K562 (cell line): ENCODE results near the gene SCUBE1. TPM values are rescaled to one million over a fixed set of nuclear protein-coding genes. Genes with fewer than 3 reads are reported as not detected.

Experiments used
- ADNP ChIP-seq: fragments of 200-800 bp; sonication (Bioruptor generic); IDR thresholded peaks from 2 replicates; pipeline ENCODE4 v1.6.1; 2016; ENCODE audit warnings: missing genetic modification characterization, missing compliant biosample characterization
- ATF7 ChIP-seq: fragments of 450-650 bp; IDR thresholded peaks from 2 replicates; pipeline ENCODE4 v1.7.1; 2014; ENCODE audit warnings: mild to moderate bottlenecking, moderate library complexity
- CBX8 ChIP-seq: fragments of 200-600 bp; sonication (generic); IDR thresholded peaks from 2 replicates; pipeline ENCODE4 v1.6.1; 2012; ENCODE audit warnings: borderline replicate concordance, mixed run types, low read depth, mild to moderate bottlenecking, moderate library complexity, mixed read lengths, low read length, control low read depth, inconsistent platforms; ENCODE audit not compliant: poor library complexity, severe bottlenecking; ENCODE audit errors: extremely low read depth
- CLOCK ChIP-seq: fragments of 250-450 bp; sonication (Bioruptor Pico); IDR thresholded peaks from 2 replicates; pipeline ENCODE4 v1.4.0; 2020; ENCODE audit warnings: mild to moderate bottlenecking, moderate library complexity, borderline replicate concordance
- FOXA3 ChIP-seq, 2 experiments: fragments of 450-650 bp in 1 of 2; sonication (generic) in 1 of 2; formaldehyde crosslinking; IDR thresholded peaks in 1 of 2; conservative IDR thresholded peaks in 1 of 2; 2 replicates each; pipeline versions ENCODE4 v1.4.0 to v1.8.0; 2020 to 2022; ENCODE audit warnings: mild to moderate bottlenecking in 2 of 2, missing genetic modification reagents in 1 of 2
- FOXO4 ChIP-seq: fragments of 450-650 bp; formaldehyde crosslinking; IDR thresholded peaks from 2 replicates; pipeline ENCODE4 v1.4.0; 2020; ENCODE audit warnings: mild to moderate bottlenecking, moderate library complexity
- KDM1A ChIP-seq, 2 experiments: fragments of 450-650 bp; IDR thresholded peaks; 2 replicates each; pipeline ENCODE4 v1.6.1; 2016; ENCODE audit warnings: mild to moderate bottlenecking in 2 of 2
- NR3C1 ChIP-seq: sonication (generic); formaldehyde crosslinking; IDR thresholded peaks from 2 replicates; pipeline ENCODE4 v1.8.1; 2022; ENCODE audit warnings: missing genetic modification reagents
- POLR2G ChIP-seq: fragments of 200-400 bp; formaldehyde crosslinking; IDR thresholded peaks from 2 replicates; pipeline ENCODE4 v1.6.1; 2017; ENCODE audit warnings: low read depth, mild to moderate bottlenecking, antibody characterized with exemption, low read length, moderate library complexity
- RERE ChIP-seq: sonication (generic); formaldehyde crosslinking; IDR thresholded peaks from 2 replicates; pipeline ENCODE4 v1.8.0; 2023; ENCODE audit warnings: missing genetic modification reagents, mild to moderate bottlenecking, borderline replicate concordance
- SRSF9 ChIP-seq: fragments of 200-400 bp; formaldehyde crosslinking; IDR thresholded peaks from 2 replicates; pipeline ENCODE4 v1.6.1; 2017; ENCODE audit warnings: low read depth, low read length, borderline replicate concordance
- ZNF449 ChIP-seq: fragments of 250-450 bp; sonication (Bioruptor Pico); IDR thresholded peaks from 2 replicates; pipeline ENCODE4 v1.8.0; 2022; ENCODE audit warnings: moderate library complexity, mild to moderate bottlenecking, inconsistent platforms
- polyA plus RNA-seq, 8 experiments: library from polyadenylated mRNA; depleted of rRNA in 4 of 8; stranded (reverse) in 5 of 8; unstranded in 3 of 8; fragments of >200 nt; fragmentation: Nextera tagmentation in 2 of 8; fragmentation: Illumina TruSeq in 1 of 8; extraction: Ambion mirVana in 2 of 8; extraction: Trizol in 1 of 8; gene quantifications; 2 replicates each; pipeline versions ENCODE4 v1.2.1 to v1.2.3, GENCODE V29; 2011 to 2014; ENCODE audit warnings: inconsistent platforms in 1 of 8, missing spikeins in 1 of 8
- total RNA-seq, 7 experiments: library from RNA; depleted of rRNA in 6 of 7; stranded (reverse); fragments of >200 nt in 6 of 7; fragmentation: Illumina TruSeq in 2 of 7; extraction: Trizol in 2 of 7; gene quantifications; 2 replicates each; pipeline versions ENCODE4 v1.2.1 to v1.2.3, GENCODE V29; 2011 to 2021; ENCODE audit warnings: low replicate concordance in 1 of 7

Gene SCUBE1
- total and polyA plus RNA-seq, 9 of the 15 experiments (the other 6 are each of a cell fraction or from before 2014, with no cell fraction given): 0.03 to 0.47 (median 0.29) TPM; not detected in 6

DNA sequence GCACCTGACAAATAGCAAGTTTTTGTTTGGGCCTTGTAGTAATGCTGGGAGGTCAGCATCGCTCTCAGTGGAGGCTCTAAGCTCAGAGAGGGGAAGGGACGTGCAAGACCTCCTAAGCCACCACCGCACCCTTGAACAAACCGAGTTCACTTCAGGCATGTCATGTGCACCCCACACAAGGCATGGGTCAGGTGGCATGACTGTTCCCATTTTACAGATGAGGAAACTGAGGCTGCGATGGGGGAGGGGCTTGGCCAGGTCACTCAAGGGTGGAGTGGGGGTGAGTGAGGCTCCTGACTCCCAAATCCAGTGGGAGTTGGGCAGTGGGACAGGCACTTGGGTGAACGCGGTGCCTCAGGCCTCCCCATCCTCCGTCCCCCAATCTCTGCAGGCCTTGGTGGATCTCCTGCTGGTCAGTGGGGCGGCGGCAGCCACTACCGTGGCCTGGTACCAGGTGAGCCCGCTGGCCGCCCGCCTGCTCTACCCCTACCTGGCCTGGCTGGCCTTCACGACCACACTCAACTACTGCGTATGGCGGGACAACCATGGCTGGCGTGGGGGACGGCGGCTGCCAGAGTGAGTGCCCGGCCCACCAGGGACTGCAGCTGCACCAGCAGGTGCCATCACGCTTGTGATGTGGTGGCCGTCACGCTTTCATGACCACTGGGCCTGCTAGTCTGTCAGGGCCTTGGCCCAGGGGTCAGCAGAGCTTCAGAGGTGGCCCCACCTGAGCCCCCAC, 180.6 kb downstream of the SCUBE1 start (continued):
- TF ChIP-seq KDM1A (IDR thresholded peaks at IDR 0.05) (peak in 1 of 2 experiments; percentile 54; a peak in 1 of 4 replicates), FOXA3 (CRISPR knock-in tag; conservative IDR thresholded peaks at IDR 0.05 in 1 of 2, IDR thresholded peaks at IDR 0.05 in 1 of 2) (no peak), CBX8 (no peak), RERE (CRISPR knock-in tag) (no peak), POLR2G (0 out of 2 replicates have a peak, but pooled peaks have one; percentile 3), NR3C1 (no peak), ZNF449 (CRISPR knock-in tag) (no peak), FOXO4 (CRISPR knock-in tag) (no peak), ATF7 (no peak), SRSF9 (no peak), CLOCK (CRISPR knock-in tag) (no peak), ADNP (tag) (peak; percentile 54)
